Naive thymus-derived CD8-positive, alpha-beta T cell (primary cell): ENCODE data around the gene SAMD10. TPM values are rescaled to one million over a fixed set of nuclear protein-coding genes. Genes with fewer than 3 reads are reported as not detected.
A peak's percentile ranks its signal among the peaks of the same experiment; 100 is the strongest.
"Not testable (repeated sequence)": the region's sequence is repeated elsewhere in the genome, so short reads cannot be mapped to it uniquely, and the experiment has no call there.

Experiments used
- ATAC-seq, 2 donors: fragments of 150-1000 bp; cut with Tn5 transposase in 1 of 2; sonication (Bioruptor Pico), chemical (Tn5 transposase) in 1 of 2; 1 replicate in 1 of 2; 2 replicates in 1 of 2; pipeline ENCODE4 v1.10.0; 2021; ENCODE audit warnings: mild to moderate bottlenecking in 2 of 2, moderate library complexity in 2 of 2
- POLR2A ChIA-PET: fragments of 350-600 bp; sonication (Branson Sonifier 250); formaldehyde crosslinking; loops from one replicate; lab custom pipeline; 2021; ENCODE audit warnings: antibody characterized with exemption; lab: Charles Lee
- DNase-seq, 10 donors: peaks; one replicate each; pipeline versions ENCODE4 v3.0.0 to v3.0.0-alpha.2; 2020 to 2022
- H3K27ac Mint-ChIP-seq, 10 donors: one replicate each; pipeline ENCODE4 v1.8.0; 2020 to 2022; ENCODE audit warnings: mild to moderate bottlenecking in 10 of 10, mixed read lengths in 10 of 10, moderate library complexity in 4 of 10, inconsistent platforms in 1 of 10
- H3K27me3 Mint-ChIP-seq, 5 donors: one replicate each; pipeline ENCODE4 v1.8.0; 2021 to 2022; ENCODE audit warnings: mixed read lengths in 5 of 5
- H3K36me3 Mint-ChIP-seq, 3 donors: one replicate each; pipeline ENCODE4 v1.8.0; 2020 to 2022; ENCODE audit warnings: mixed read lengths in 3 of 3, mild to moderate bottlenecking in 2 of 3, inconsistent platforms in 1 of 3
- H3K4me1 Mint-ChIP-seq, 4 donors: one replicate each; pipeline ENCODE4 v1.8.0; 2021 to 2022; ENCODE audit warnings: mixed read lengths in 4 of 4
- H3K4me3 Mint-ChIP-seq, 10 donors: one replicate each; pipeline ENCODE4 v1.8.0; 2020 to 2022; ENCODE audit warnings: mild to moderate bottlenecking in 10 of 10, mixed read lengths in 10 of 10, moderate library complexity in 6 of 10, inconsistent platforms in 1 of 10
- H3K9me3 Mint-ChIP-seq, 9 donors: one replicate each; pipeline ENCODE4 v1.8.0; 2020 to 2022; ENCODE audit warnings: mixed read lengths in 9 of 9, mild to moderate bottlenecking in 3 of 9, inconsistent platforms in 1 of 9, moderate library complexity in 1 of 9
- microRNA-seq: library from miRNA; unstranded; fragments of <30 nt; microRNA quantifications from one replicate; pipeline ENCODE4 v1.2.0, GENCODE V29; 2022; ENCODE audit warnings: borderline microRNAs expressed
- polyA plus RNA-seq, 3 donors: library from polyadenylated mRNA; unstranded; fragments of 300-500 nt; fragmentation: Illumina TruSeq; gene quantifications; one replicate each; pipeline ENCODE4 v1.2.3, GENCODE V29; 2021
- total RNA-seq, 8 experiments: library from RNA in 2 of 8; stranded (reverse) in 2 of 8; gene quantifications; one replicate each; pipeline ENCODE4 v1.2.3 and lab custom pipeline; 2021 to 2026

SAMD10 gene
- total and polyA plus RNA-seq, 5 experiments from 2014 or later = 7.4 to 15.4 (median 8.9) TPM

GRCh38 chr20:63930971-63931553 lies 48.4 kb downstream of the SAMD10 start:
- peak in 1 of 10 donors; percentile 38 for DNase-seq
- no peaks in the 10 kb centered on the region for H3K27me3 Mint-ChIP-seq
- no peaks in the 10 kb centered on the region for H3K9me3 Mint-ChIP-seq
- H3K4me3 Mint-ChIP-seq = no peak overlapping the region
- POLR2A ChIA-PET = no interaction called here
- H3K27ac Mint-ChIP-seq = peak overlapping the region in 2 of 10 donors; percentile 59 to 84
- peaks cover 0 to 76% (median 13%) of the 10 kb centered on the region in 3 donors for H3K36me3 Mint-ChIP-seq
- H3K4me1 Mint-ChIP-seq = peaks cover 5 to 23% (median 12%) of the 10 kb centered on the region in 4 donors
- ATAC-seq = no peak

- ATAC-seq, H3K9me3 Mint-ChIP-seq, H3K27me3 Mint-ChIP-seq, DNase-seq, H3K4me3 Mint-ChIP-seq, POLR2A ChIA-PET: not testable (repeated sequence)
- H3K4me1 Mint-ChIP-seq = peaks cover 11 to 16% (median 13%) of the 10 kb centered on the region in 4 donors
- H3K27ac Mint-ChIP-seq = peak overlapping the region in 1 of 10 donors; percentile 43
- peaks cover 0 to 70% (median 13%) of the 10 kb centered on the region in 3 donors for H3K36me3 Mint-ChIP-seq
Measured at GRCh38 chr20:63929473-63929883, 50.0 kb downstream of the SAMD10 start.

- POLR2A ChIA-PET = no interaction called here
- ATAC-seq (no peak), DNase-seq (no peak)
- Mint-ChIP-seq H3K27me3 (no peaks in the 10 kb centered on the region), H3K9me3 (no peaks in the 10 kb centered on the region), H3K36me3 (peaks cover 0 to 67% (median 13%) of the 10 kb centered on the region in 3 donors), H3K4me3 (no peak overlapping the region), H3K4me1 (peaks cover 13 to 16% (median 13%) of the 10 kb centered on the region in 4 donors), H3K27ac (peak overlapping the region in 1 of 10 donors; percentile 17)
Measured at GRCh38 chr20:63929071-63929470, 50.4 kb downstream of the SAMD10 start.

- Mint-ChIP-seq H3K4me1 (peaks cover 16 to 22% (median 18%) of the 10 kb centered on the region in 4 donors), H3K4me3 (no peak overlapping the region), H3K9me3 (no peaks in the 10 kb centered on the region), H3K27me3 (no peaks in the 10 kb centered on the region), H3K27ac (peak overlapping the region in 2 of 10 donors; percentile 5 to 15), H3K36me3 (peaks cover 0 to 62% (median 11%) of the 10 kb centered on the region in 3 donors)
- no peak for ATAC-seq
- POLR2A ChIA-PET = no interaction called here
- DNase-seq = no peak
Measured at GRCh38 chr20:63926298-63926697, 53.1 kb downstream of the SAMD10 start.

GRCh38 chr20:63924241-63924640 lies 55.2 kb downstream of the SAMD10 start:
- no peak overlapping the region for H3K4me3 Mint-ChIP-seq
- H3K4me1 Mint-ChIP-seq = peaks cover 14 to 22% (median 18%) of the 10 kb centered on the region in 4 donors
- POLR2A ChIA-PET = interaction anchor here (1.7 kb wide), 1 partner anchor 9 kb away, joined by 4 read pairs; no protein-coding TSS in a partner anchor
- no peaks in the 10 kb centered on the region for H3K27me3 Mint-ChIP-seq
- ATAC-seq (no peak), DNase-seq (no peak)
- H3K9me3 Mint-ChIP-seq = no peaks in the 10 kb centered on the region
- peaks cover 0 to 52% (median 4%) of the 10 kb centered on the region in 3 donors for H3K36me3 Mint-ChIP-seq
- peak overlapping the region in 4 of 10 donors; percentile 20 to 66 (median 40) for H3K27ac Mint-ChIP-seq

Small RNA genes within 50 kb of the gene (microRNA-seq; reads per million reads assigned to microRNA genes)
- gene MIR1914 (not detected), gene MIR647 (1.4 reads per million)

Other genes starting within 250 kb of the SAMD10 start
- 100 to 1,000 TPM in 1 of 2 experiments, 10 to 100 TPM in 1; 95.0 to 104 TPM for gene LIME1, start 243.0 kb downstream of the SAMD10 start, total RNA-seq
- 100 to 1,000 TPM; 255 to 292 (median 282) TPM for gene LIME1, start 243.0 kb downstream of the SAMD10 start, polyA plus RNA-seq
- 100 to 1,000 TPM; 124 to 134 TPM for gene SLC2A4RG, start 239.9 kb downstream of the SAMD10 start, total RNA-seq
- 1 to 10 TPM; 3.8 to 4.8 (median 4.7) TPM for gene SLC2A4RG, start 239.9 kb downstream of the SAMD10 start, polyA plus RNA-seq
- gene ZBTB46, start 148.4 kb downstream of the SAMD10 start, total RNA-seq = not detected
- gene ZBTB46, start 148.4 kb downstream of the SAMD10 start, polyA plus RNA-seq = under 1 TPM; 0.06 to 0.08 (median 0.06) TPM
- not detected for gene ABHD16B, start 118.1 kb downstream of the SAMD10 start, total RNA-seq
- under 1 TPM; 0.29 to 0.60 (median 0.57) TPM for gene ABHD16B, start 118.1 kb downstream of the SAMD10 start, polyA plus RNA-seq
- gene TPD52L2, start 114.4 kb downstream of the SAMD10 start, total RNA-seq = 10 to 100 TPM; 39.3 to 42.0 TPM
- 10 to 100 TPM; 56.4 to 79.0 (median 68.3) TPM for gene TPD52L2, start 114.4 kb downstream of the SAMD10 start, polyA plus RNA-seq
- 10 to 100 TPM; 51.8 to 52.9 TPM for gene DNAJC5, start 84.5 kb downstream of the SAMD10 start, total RNA-seq
- 1 to 10 TPM; 4.7 to 7.1 (median 6.7) TPM for gene DNAJC5, start 84.5 kb downstream of the SAMD10 start, polyA plus RNA-seq
- gene UCKL1, start 23.2 kb downstream of the SAMD10 start, total RNA-seq = 10 to 100 TPM; 48.2 to 50.9 TPM
- gene UCKL1, start 23.2 kb downstream of the SAMD10 start, polyA plus RNA-seq = 10 to 100 TPM; 19.8 to 28.3 (median 21.0) TPM
- 10 to 100 TPM; 17.7 to 19.4 TPM for gene ZNF512B, start 9.7 kb downstream of the SAMD10 start, total RNA-seq
- gene ZNF512B, start 9.7 kb downstream of the SAMD10 start, polyA plus RNA-seq = 1 to 10 TPM in 1 of 3 donors, under 1 TPM in 2; 0.57 to 1.5 (median 0.59) TPM
- gene PRPF6, start 1.5 kb upstream of the SAMD10 start, total RNA-seq = 10 to 100 TPM; 91.1 to 93.3 TPM
- 100 to 1,000 TPM in 1 of 3 donors, 10 to 100 TPM in 2; 67.2 to 110 (median 85.9) TPM for gene PRPF6, start 1.5 kb upstream of the SAMD10 start, polyA plus RNA-seq
- 1 to 10 TPM; 5.6 to 5.8 TPM for gene C20orf204, start 56.5 kb upstream of the SAMD10 start, total RNA-seq
- under 1 TPM in 1 of 3 donors, not detected in 2; 0.54 TPM for gene C20orf204, start 56.5 kb upstream of the SAMD10 start, polyA plus RNA-seq
- gene SOX18, start 70.0 kb upstream of the SAMD10 start, total RNA-seq = not detected
- gene SOX18, start 70.0 kb upstream of the SAMD10 start, polyA plus RNA-seq = not detected
- 10 to 100 TPM; 42.0 to 42.7 TPM for gene TCEA2, start 83.6 kb upstream of the SAMD10 start, total RNA-seq
- gene TCEA2, start 83.6 kb upstream of the SAMD10 start, polyA plus RNA-seq = 10 to 100 TPM; 22.5 to 33.0 (median 32.1) TPM
- 10 to 100 TPM; 16.9 to 20.7 TPM for gene RGS19, start 99.9 kb upstream of the SAMD10 start, total RNA-seq
- 10 to 100 TPM; 50.9 to 67.5 (median 59.4) TPM for gene RGS19, start 99.9 kb upstream of the SAMD10 start, polyA plus RNA-seq
- gene OPRL1, start 100.4 kb upstream of the SAMD10 start, total RNA-seq = 1 to 10 TPM in 1 of 2 experiments, under 1 TPM in 1; 0.91 to 1.1 TPM
- 1 to 10 TPM in 1 of 3 donors, under 1 TPM in 2; 0.77 to 1.6 (median 0.82) TPM for gene OPRL1, start 100.4 kb upstream of the SAMD10 start, polyA plus RNA-seq
- not detected for gene LKAAEAR1, start 104.8 kb upstream of the SAMD10 start, total RNA-seq
- 1 to 10 TPM in 1 of 3 donors, under 1 TPM in 1, not detected in 1; 0.63 to 1.1 TPM for gene LKAAEAR1, start 104.8 kb upstream of the SAMD10 start, polyA plus RNA-seq
- not detected for gene NPBWR2, start 127.9 kb upstream of the SAMD10 start, total RNA-seq
- gene NPBWR2, start 127.9 kb upstream of the SAMD10 start, polyA plus RNA-seq = not detected
- not detected for gene MYT1, start 184.8 kb upstream of the SAMD10 start, total RNA-seq
- gene MYT1, start 184.8 kb upstream of the SAMD10 start, polyA plus RNA-seq = not detected